T-helper 2 cell treated with Interferon-gamma antibody and Interleukin-4, amounts not matched to agents 5 μg/mL and 100 μg/mL, for 36 hours (primary cell): ENCODE measurements around the gene RPS14.
"Not testable (repeated sequence)": the region's sequence is repeated elsewhere in the genome, so short reads cannot be mapped to it uniquely, and the experiment has no call there.

Experiments used
- DNase-seq: peaks from one replicate; pipeline ENCODE4 v3.0.0; 2021; ENCODE audit warnings: low spot score
- H3K27ac Mint-ChIP-seq: one replicate; pipeline ENCODE4 v1.8.0; 2021; ENCODE audit warnings: mild to moderate bottlenecking, mixed read lengths
- H3K27me3 Mint-ChIP-seq: one replicate; pipeline ENCODE4 v1.8.0; 2021; ENCODE audit warnings: low read depth, mixed read lengths
- H3K36me3 Mint-ChIP-seq: one replicate; pipeline ENCODE4 v1.8.0; 2021; ENCODE audit warnings: low read depth, mixed read lengths
- H3K4me1 Mint-ChIP-seq: one replicate; pipeline ENCODE4 v1.8.0; 2021; ENCODE audit warnings: low read depth, mixed read lengths
- H3K4me3 Mint-ChIP-seq: one replicate; pipeline ENCODE4 v1.8.0; 2022; ENCODE audit warnings: mild to moderate bottlenecking, moderate library complexity, mixed read lengths
- H3K9me3 Mint-ChIP-seq: one replicate; pipeline ENCODE4 v1.8.0; 2021; ENCODE audit warnings: mixed read lengths

RPS14 gene

GRCh38 chr5:150461231-150461630, 11.7 kb upstream of the RPS14 start:
- no peak overlapping the region for H3K27ac Mint-ChIP-seq
- H3K36me3 Mint-ChIP-seq = no peaks in the 10 kb centered on the region
- no peak overlapping the region for H3K4me3 Mint-ChIP-seq
- DNase-seq = no peak
- H3K9me3 Mint-ChIP-seq = no peaks in the 10 kb centered on the region
- H3K4me1 Mint-ChIP-seq = peaks cover 21% of the 10 kb centered on the region
- no peaks in the 10 kb centered on the region for H3K27me3 Mint-ChIP-seq

- no peaks in the 10 kb centered on the region for H3K27me3 Mint-ChIP-seq
- peak overlapping the region; percentile 59 for H3K27ac Mint-ChIP-seq
- no peak for DNase-seq
- H3K4me3 Mint-ChIP-seq = no peak overlapping the region
- peaks cover 21% of the 10 kb centered on the region for H3K4me1 Mint-ChIP-seq
- H3K9me3 Mint-ChIP-seq = no peaks in the 10 kb centered on the region
- H3K36me3 Mint-ChIP-seq = no peaks in the 10 kb centered on the region
These were observed 11.2 kb upstream of the RPS14 start for GRCh38 chr5:150460781-150461180.

- H3K27ac Mint-ChIP-seq = peak overlapping the region; percentile 47
- no peaks in the 10 kb centered on the region for H3K9me3 Mint-ChIP-seq
- DNase-seq = peak; percentile 77
These were observed 9.4 kb upstream of the RPS14 start for GRCh38 chr5:150458802-150459557.

GRCh38 chr5:150457562-150458240, 8.2 kb upstream of the RPS14 start:
- H3K4me3 Mint-ChIP-seq = peak overlapping the region; percentile 54

More at GRCh38 chr5:150458802-150459557, 9.4 kb upstream of the RPS14 start:
- no peaks in the 10 kb centered on the region for H3K27me3 Mint-ChIP-seq
- peaks cover 21% of the 10 kb centered on the region for H3K4me1 Mint-ChIP-seq
- no peaks in the 10 kb centered on the region for H3K36me3 Mint-ChIP-seq
- H3K4me3 Mint-ChIP-seq = peak overlapping the region; percentile 44

GRCh38 chr5:150457121-150457520, 7.6 kb upstream of the RPS14 start:
- Mint-ChIP-seq H3K9me3 (no peaks in the 10 kb centered on the region), H3K27ac (peak overlapping the region; percentile 2), H3K27me3 (no peaks in the 10 kb centered on the region), H3K4me1 (peaks cover 21% of the 10 kb centered on the region), H3K4me3 (peak overlapping the region; percentile 43), H3K36me3 (no peaks in the 10 kb centered on the region)
- no peak for DNase-seq

More at GRCh38 chr5:150457562-150458240, 8.2 kb upstream of the RPS14 start:
- DNase-seq = no peak
- Mint-ChIP-seq H3K36me3 (no peaks in the 10 kb centered on the region), H3K4me1 (peaks cover 21% of the 10 kb centered on the region), H3K27ac (peak overlapping the region; percentile 33), H3K27me3 (no peaks in the 10 kb centered on the region), H3K9me3 (no peaks in the 10 kb centered on the region)

GRCh38 chr5:150454492-150455229, 5.1 kb upstream of the RPS14 start:
- DNase-seq = no peak
- no peaks in the 10 kb centered on the region for H3K27me3 Mint-ChIP-seq
- no peak overlapping the region for H3K4me3 Mint-ChIP-seq
- H3K27ac Mint-ChIP-seq = no peak overlapping the region
- peaks cover 25% of the 10 kb centered on the region for H3K4me1 Mint-ChIP-seq
- no peaks in the 10 kb centered on the region for H3K36me3 Mint-ChIP-seq
- no peaks in the 10 kb centered on the region for H3K9me3 Mint-ChIP-seq

GRCh38 chr5:150454027-150454426, 4.5 kb upstream of the RPS14 start:
- H3K27me3 Mint-ChIP-seq, H3K9me3 Mint-ChIP-seq, H3K36me3 Mint-ChIP-seq, H3K4me3 Mint-ChIP-seq, H3K27ac Mint-ChIP-seq, DNase-seq: not testable (repeated sequence)
- H3K4me1 Mint-ChIP-seq = peaks cover 19% of the 10 kb centered on the region

- no peak overlapping the region for H3K27ac Mint-ChIP-seq
- no peak overlapping the region for H3K4me3 Mint-ChIP-seq
- no peak for DNase-seq
- H3K27me3 Mint-ChIP-seq = no peaks in the 10 kb centered on the region
- peaks cover 12% of the 10 kb centered on the region for H3K36me3 Mint-ChIP-seq
- H3K4me1 Mint-ChIP-seq = peaks cover 26% of the 10 kb centered on the region
- no peaks in the 10 kb centered on the region for H3K9me3 Mint-ChIP-seq
These were observed 3.4 kb upstream of the RPS14 start for GRCh38 chr5:150452914-150453313.

- H3K4me1 Mint-ChIP-seq = peaks cover 24% of the 10 kb centered on the region
- no peaks in the 10 kb centered on the region for H3K27me3 Mint-ChIP-seq
- no peaks in the 10 kb centered on the region for H3K9me3 Mint-ChIP-seq
- no peak overlapping the region for H3K4me3 Mint-ChIP-seq
- peaks cover 25% of the 10 kb centered on the region for H3K36me3 Mint-ChIP-seq
- no peak overlapping the region for H3K27ac Mint-ChIP-seq
- DNase-seq = no peak
These were observed 2.1 kb upstream of the RPS14 start for GRCh38 chr5:150451594-150451993.

GRCh38 chr5:150448952-150449516, 505 bp downstream of the RPS14 start:
- peak overlapping the region; percentile 86 for H3K4me3 Mint-ChIP-seq
- H3K27me3 Mint-ChIP-seq = no peaks in the 10 kb centered on the region
- peaks cover 32% of the 10 kb centered on the region for H3K4me1 Mint-ChIP-seq
- H3K36me3 Mint-ChIP-seq = peaks cover 45% of the 10 kb centered on the region
- no peaks in the 10 kb centered on the region for H3K9me3 Mint-ChIP-seq
- DNase-seq = no peak
- peak overlapping the region; percentile 99 for H3K27ac Mint-ChIP-seq

- H3K4me3 Mint-ChIP-seq = peak overlapping the region; percentile 86
- H3K9me3 Mint-ChIP-seq = no peaks in the 10 kb centered on the region
- peak overlapping the region; percentile 99 for H3K27ac Mint-ChIP-seq
- no peak for DNase-seq
- H3K27me3 Mint-ChIP-seq = no peaks in the 10 kb centered on the region
- peaks cover 52% of the 10 kb centered on the region for H3K36me3 Mint-ChIP-seq
- H3K4me1 Mint-ChIP-seq = peaks cover 32% of the 10 kb centered on the region
These were observed 1.2 kb downstream of the RPS14 start for GRCh38 chr5:150448334-150448733.

GRCh38 chr5:150447188-150447587, 2.4 kb downstream of the RPS14 start:
- no peak for DNase-seq
- peaks cover 32% of the 10 kb centered on the region for H3K4me1 Mint-ChIP-seq
- H3K4me3 Mint-ChIP-seq = peak overlapping the region; percentile 86

GRCh38 chr5:150446583-150446982, 3.0 kb downstream of the RPS14 start:
- H3K4me1 Mint-ChIP-seq = peaks cover 32% of the 10 kb centered on the region
- H3K4me3 Mint-ChIP-seq = peak overlapping the region; percentile 15
- H3K9me3 Mint-ChIP-seq = no peaks in the 10 kb centered on the region
- no peak overlapping the region for H3K27ac Mint-ChIP-seq
- no peaks in the 10 kb centered on the region for H3K27me3 Mint-ChIP-seq
- H3K36me3 Mint-ChIP-seq = peaks cover 58% of the 10 kb centered on the region
- no peak for DNase-seq

More at GRCh38 chr5:150447188-150447587, 2.4 kb downstream of the RPS14 start:
- peaks cover 58% of the 10 kb centered on the region for H3K36me3 Mint-ChIP-seq
- H3K27ac Mint-ChIP-seq = peak overlapping the region; percentile 99
- H3K27me3 Mint-ChIP-seq = no peaks in the 10 kb centered on the region
- H3K9me3 Mint-ChIP-seq = no peaks in the 10 kb centered on the region
